Activated naive CD8-positive, alpha-beta T cell (primary cell): ENCODE data around the gene KMT5C.

Experiments used
- H3K27ac Mint-ChIP-seq: one replicate; pipeline ENCODE4 v1.8.0; 2021; ENCODE audit warnings: mixed read lengths
- H3K27me3 Mint-ChIP-seq: one replicate; pipeline ENCODE4 v1.8.0; 2021; ENCODE audit warnings: mixed read lengths
- H3K36me3 Mint-ChIP-seq: one replicate; pipeline ENCODE4 v1.8.0; 2021; ENCODE audit warnings: mixed read lengths
- H3K4me1 Mint-ChIP-seq: one replicate; pipeline ENCODE4 v1.8.0; 2021; ENCODE audit warnings: low read depth, mixed read lengths
- H3K4me3 Mint-ChIP-seq: one replicate; pipeline ENCODE4 v1.8.0; 2021; ENCODE audit warnings: mild to moderate bottlenecking, mixed read lengths
- H3K9me3 Mint-ChIP-seq: one replicate; pipeline ENCODE4 v1.8.0; 2021; ENCODE audit warnings: low read depth, mixed read lengths

KMT5C gene

DNA sequence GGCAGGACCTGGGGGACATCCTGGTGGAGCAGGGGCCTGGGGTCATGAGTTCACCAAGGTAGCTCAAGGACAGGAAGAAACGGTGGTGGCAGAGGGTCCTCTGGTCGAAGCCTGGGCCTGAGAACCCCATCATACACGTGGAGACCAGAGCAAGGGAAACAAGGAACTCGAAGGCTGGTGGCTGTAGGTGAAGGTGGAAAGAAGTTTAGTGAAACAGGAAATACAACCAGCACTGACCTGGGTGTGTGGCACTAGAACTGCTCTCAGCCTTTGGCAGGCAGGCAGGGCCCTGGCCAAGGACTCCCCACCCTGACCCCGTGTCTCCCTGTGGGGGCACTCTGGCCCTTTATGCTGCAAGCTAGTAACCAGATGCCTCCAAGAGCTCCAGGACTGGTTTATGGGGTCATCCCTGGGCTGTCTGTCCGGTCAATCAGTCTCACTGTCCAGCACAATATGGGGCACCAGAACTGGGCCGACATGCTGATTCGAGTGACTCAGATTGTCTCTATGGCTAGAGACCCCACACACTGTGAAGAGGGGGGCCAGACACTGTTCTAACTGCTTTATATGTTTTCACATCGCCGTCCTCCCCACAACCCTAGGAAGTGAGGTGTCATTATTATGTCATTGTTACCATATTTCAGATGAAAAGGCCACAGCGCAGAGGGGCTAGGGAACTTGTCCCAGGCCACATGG is 11.1 kb downstream of the KMT5C start:
- H3K4me1 Mint-ChIP-seq: peaks cover 16% of the 10 kb centered on the region
- H3K27ac Mint-ChIP-seq: no peak overlapping the region

GRCh38 chr19:55352040-55352439 is 12.4 kb downstream of the KMT5C start:
- peaks cover 11% of the 10 kb centered on the region for H3K27me3 Mint-ChIP-seq
- no peaks in the 10 kb centered on the region for H3K36me3 Mint-ChIP-seq
- no peaks in the 10 kb centered on the region for H3K9me3 Mint-ChIP-seq
- H3K4me1 Mint-ChIP-seq: peaks cover 16% of the 10 kb centered on the region
- no peak overlapping the region for H3K4me3 Mint-ChIP-seq
- H3K27ac Mint-ChIP-seq: no peak overlapping the region

More for the DNA sequence above, 11.1 kb downstream of the KMT5C start:
- Mint-ChIP-seq H3K36me3 (no peaks in the 10 kb centered on the region), H3K9me3 (no peaks in the 10 kb centered on the region), H3K4me3 (no peak overlapping the region), H3K27me3 (peaks cover 9% of the 10 kb centered on the region)

DNA sequence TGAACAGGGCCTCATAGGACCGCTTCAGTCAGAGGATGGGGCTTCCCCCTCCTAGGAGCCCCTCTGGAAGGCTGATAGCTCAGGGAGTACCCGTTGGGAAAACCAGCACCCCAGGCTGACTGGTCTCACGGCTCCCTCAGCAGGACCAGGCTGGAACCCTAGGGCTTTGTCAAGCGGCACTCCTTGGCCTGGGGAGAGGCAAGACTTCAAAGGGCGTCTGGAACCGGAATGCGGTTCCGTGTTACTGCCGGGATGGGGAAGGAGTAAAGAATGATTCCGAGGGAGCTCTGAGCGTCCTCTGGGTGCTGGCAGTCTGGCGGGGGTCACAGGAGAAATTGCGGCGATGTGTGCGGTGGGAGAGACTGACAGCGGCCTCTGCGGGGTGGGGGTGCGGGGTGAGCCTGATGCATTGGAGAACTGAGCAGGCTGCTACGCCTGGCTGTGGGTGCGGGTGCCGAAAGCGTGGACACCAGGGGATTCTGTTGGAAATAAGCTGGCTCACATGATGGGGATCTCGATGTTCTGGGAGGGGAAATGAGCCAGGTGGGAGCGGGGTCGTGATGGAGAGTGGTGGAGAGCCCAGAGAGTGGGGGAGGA is 13.0 kb downstream of the KMT5C start:
- H3K27ac Mint-ChIP-seq: no peak overlapping the region
- H3K9me3 Mint-ChIP-seq: no peaks in the 10 kb centered on the region
- no peaks in the 10 kb centered on the region for H3K36me3 Mint-ChIP-seq
- H3K4me3 Mint-ChIP-seq: peak overlapping the region; percentile 62
- H3K27me3 Mint-ChIP-seq: peaks cover 16% of the 10 kb centered on the region
- peaks cover 16% of the 10 kb centered on the region for H3K4me1 Mint-ChIP-seq

DNA sequence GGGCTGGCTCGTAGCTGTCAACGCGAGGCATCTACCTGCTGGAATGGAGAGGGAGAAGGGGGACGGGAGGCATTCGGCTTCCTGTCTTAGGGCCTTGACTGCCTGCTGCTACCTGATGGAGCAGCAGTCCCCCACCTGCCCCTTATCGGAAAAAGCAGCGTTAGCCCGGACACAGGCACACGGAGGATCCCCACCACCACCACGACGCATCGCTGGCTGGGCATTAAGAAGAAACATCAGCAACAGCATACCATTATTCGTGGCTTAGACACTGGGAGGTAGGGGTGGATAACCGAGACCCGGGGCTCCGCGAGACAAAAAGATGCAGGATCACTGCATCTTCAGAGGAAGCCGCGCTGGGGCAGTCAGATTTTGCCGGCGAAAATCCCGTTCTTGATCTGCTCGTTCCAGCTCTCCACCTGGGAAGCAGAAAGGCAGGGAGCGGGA is 13.7 kb downstream of the KMT5C start:
- H3K4me1 Mint-ChIP-seq: peaks cover 16% of the 10 kb centered on the region
- H3K27ac Mint-ChIP-seq: no peak overlapping the region
- no peaks in the 10 kb centered on the region for H3K9me3 Mint-ChIP-seq
- peaks cover 16% of the 10 kb centered on the region for H3K27me3 Mint-ChIP-seq
- peak overlapping the region; percentile 70 for H3K4me3 Mint-ChIP-seq
- no peaks in the 10 kb centered on the region for H3K36me3 Mint-ChIP-seq

DNA sequence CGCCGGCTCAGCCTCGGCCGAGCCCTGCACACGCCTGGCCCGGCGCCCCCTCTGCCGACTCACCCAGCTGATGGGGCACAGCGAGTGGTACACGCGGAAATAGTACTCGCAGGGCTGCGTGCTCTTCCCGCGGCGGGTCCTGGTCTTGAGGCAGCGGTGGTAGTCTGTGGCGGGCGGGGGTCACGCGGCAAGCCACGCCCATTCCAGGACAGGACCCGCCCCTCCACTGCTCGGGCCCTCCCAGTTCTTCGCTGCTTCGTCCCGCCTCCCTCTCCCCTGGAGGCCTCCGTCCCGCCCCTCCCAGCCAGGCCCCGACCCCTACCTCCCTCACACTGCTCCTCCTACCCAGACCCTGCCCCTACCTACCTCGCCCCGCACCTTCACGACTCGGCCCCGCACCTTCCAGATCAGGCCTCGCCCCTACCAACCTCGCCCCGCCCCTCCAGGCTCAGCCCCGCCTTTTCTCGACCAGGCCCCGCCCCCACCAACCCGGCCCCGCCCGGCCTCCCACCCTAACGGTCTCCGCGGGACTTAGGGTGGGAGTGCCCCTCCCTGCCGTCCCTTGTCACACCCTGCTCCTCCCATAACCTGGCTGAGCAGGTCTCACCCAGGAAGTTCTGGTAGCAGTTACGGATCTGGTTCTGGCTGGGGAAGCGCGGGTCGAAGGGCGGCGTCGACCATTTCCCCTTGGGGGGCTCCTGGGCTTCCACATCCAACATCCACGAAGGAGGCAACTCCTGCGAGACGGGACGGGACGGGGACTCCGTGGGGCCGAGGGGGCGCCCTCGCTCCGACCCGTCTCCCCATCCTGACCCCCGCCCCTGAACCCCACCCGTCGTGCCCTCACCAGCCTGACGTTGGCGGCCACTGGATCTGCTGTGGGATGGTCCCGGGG is 14.4 kb downstream of the KMT5C start:
- H3K36me3 Mint-ChIP-seq: no peaks in the 10 kb centered on the region
- peaks cover 16% of the 10 kb centered on the region for H3K27me3 Mint-ChIP-seq
- no peaks in the 10 kb centered on the region for H3K9me3 Mint-ChIP-seq
- peaks cover 16% of the 10 kb centered on the region for H3K4me1 Mint-ChIP-seq
- H3K4me3 Mint-ChIP-seq: peak overlapping the region; percentile 70
- no peak overlapping the region for H3K27ac Mint-ChIP-seq

GRCh38 chr19:55354698-55355212 is 15.1 kb downstream of the KMT5C start, which contains the start of gene COX6B2:
COX6B2 (minus strand) TSS chr19:55354719; CDS start chr19:55354521, 198 bp downstream.
- Mint-ChIP-seq H3K36me3 (no peaks in the 10 kb centered on the region), H3K27me3 (peaks cover 16% of the 10 kb centered on the region)

GRCh38 chr19:55355213-55355821 is 15.6 kb downstream of the KMT5C start:
- no peak overlapping the region for H3K27ac Mint-ChIP-seq
- peaks cover 16% of the 10 kb centered on the region for H3K27me3 Mint-ChIP-seq
- no peaks in the 10 kb centered on the region for H3K36me3 Mint-ChIP-seq
- peaks cover 16% of the 10 kb centered on the region for H3K4me1 Mint-ChIP-seq
- no peaks in the 10 kb centered on the region for H3K9me3 Mint-ChIP-seq
- peak overlapping the region; percentile 52 for H3K4me3 Mint-ChIP-seq

More at GRCh38 chr19:55354698-55355212, 15.1 kb downstream of the KMT5C start, which contains the start of gene COX6B2:
- H3K4me3 Mint-ChIP-seq: peak within 1 kb of the TSS; percentile 70
- no peak within 1 kb of the TSS for H3K27ac Mint-ChIP-seq
- H3K4me1 Mint-ChIP-seq: peaks cover 16% of the 10 kb centered on the region
- no peaks in the 10 kb centered on the region for H3K9me3 Mint-ChIP-seq

DNA sequence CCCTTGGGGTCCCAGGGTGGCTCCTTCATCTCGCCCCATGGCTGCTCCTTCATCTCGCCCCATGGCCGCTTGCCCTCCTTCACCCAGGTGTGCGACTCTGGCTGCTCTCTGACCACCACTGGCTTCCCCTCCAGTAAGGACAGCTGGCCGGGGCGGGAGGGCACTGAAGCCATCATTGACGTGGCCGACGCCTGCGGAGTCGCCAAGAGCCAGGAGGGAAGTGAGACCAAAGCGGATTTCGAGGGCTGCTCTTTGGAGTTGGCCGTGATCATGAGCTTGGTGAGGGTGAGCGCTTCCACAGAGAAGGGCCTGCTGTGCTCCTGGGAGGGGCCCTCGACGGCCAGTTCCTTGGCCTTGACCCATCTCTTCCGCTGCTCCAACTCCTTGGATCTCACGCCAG is 18.8 kb downstream of the KMT5C start:
- H3K27me3 Mint-ChIP-seq: peaks cover 8% of the 10 kb centered on the region
- H3K9me3 Mint-ChIP-seq: no peaks in the 10 kb centered on the region
- no peak overlapping the region for H3K27ac Mint-ChIP-seq
- H3K36me3 Mint-ChIP-seq: no peaks in the 10 kb centered on the region
- no peak overlapping the region for H3K4me3 Mint-ChIP-seq
- H3K4me1 Mint-ChIP-seq: peaks cover 3% of the 10 kb centered on the region

- H3K9me3 Mint-ChIP-seq: no peaks in the 10 kb centered on the region
- H3K4me3 Mint-ChIP-seq: no peak overlapping the region
- peaks cover 8% of the 10 kb centered on the region for H3K27me3 Mint-ChIP-seq
- peaks cover 3% of the 10 kb centered on the region for H3K4me1 Mint-ChIP-seq
- H3K27ac Mint-ChIP-seq: no peak overlapping the region
- no peaks in the 10 kb centered on the region for H3K36me3 Mint-ChIP-seq
These were observed 19.6 kb downstream of the KMT5C start for GRCh38 chr19:55358943-55359908.

- H3K27ac Mint-ChIP-seq: no peak overlapping the region
- no peaks in the 10 kb centered on the region for H3K36me3 Mint-ChIP-seq
- H3K4me3 Mint-ChIP-seq: no peak overlapping the region
- H3K27me3 Mint-ChIP-seq: peaks cover 7% of the 10 kb centered on the region
- no peaks in the 10 kb centered on the region for H3K9me3 Mint-ChIP-seq
- H3K4me1 Mint-ChIP-seq: no peaks in the 10 kb centered on the region
These were observed 21.2 kb downstream of the KMT5C start for GRCh38 chr19:55360902-55361301.

GRCh38 chr19:55362174-55362989 is 22.7 kb downstream of the KMT5C start:
- no peak overlapping the region for H3K27ac Mint-ChIP-seq
- no peaks in the 10 kb centered on the region for H3K36me3 Mint-ChIP-seq
- no peaks in the 10 kb centered on the region for H3K4me1 Mint-ChIP-seq
- H3K9me3 Mint-ChIP-seq: no peaks in the 10 kb centered on the region
- H3K4me3 Mint-ChIP-seq: no peak overlapping the region
- peaks cover 2% of the 10 kb centered on the region for H3K27me3 Mint-ChIP-seq

GRCh38 chr19:55362990-55363716 is 23.5 kb downstream of the KMT5C start, which contains the start of gene GARIN5B:
GARIN5B (minus strand) TSS chr19:55363260; CDS start chr19:55363066, 194 bp downstream.
- H3K9me3 Mint-ChIP-seq: no peaks in the 10 kb centered on the region
- no peaks in the 10 kb centered on the region for H3K4me1 Mint-ChIP-seq
- H3K36me3 Mint-ChIP-seq: no peaks in the 10 kb centered on the region
- H3K27ac Mint-ChIP-seq: no peak within 1 kb of the TSS
- no peak within 1 kb of the TSS for H3K4me3 Mint-ChIP-seq
- no peaks in the 10 kb centered on the region for H3K27me3 Mint-ChIP-seq
